Activated effector memory CD4-positive, alpha-beta T cell treated with anti-CD3 and anti-CD28 coated beads, Interleukin-2, amount 50 U/mL, for 16 hours (primary cell): ENCODE results near the gene WDR77.

Experiments
- DNase-seq: peaks from one replicate; pipeline ENCODE4 v3.0.0-alpha.2; 2020

The WDR77 gene

GRCh38 chr1:111448918-111449702 lies at the start of gene WDR77, which contains the start of gene ATP5PB:
WDR77 (minus strand) TSS chr1:111449256; CDS start chr1:111449169, 87 bp downstream.
ATP5PB (plus strand) TSS chr1:111449464; CDS start chr1:111449542, 78 bp downstream.
- peak; percentile 96 for DNase-seq

- no peak for DNase-seq
These were observed 48.5 kb upstream of the WDR77 start for GRCh38 chr1:111497592-111497991.

DNA sequence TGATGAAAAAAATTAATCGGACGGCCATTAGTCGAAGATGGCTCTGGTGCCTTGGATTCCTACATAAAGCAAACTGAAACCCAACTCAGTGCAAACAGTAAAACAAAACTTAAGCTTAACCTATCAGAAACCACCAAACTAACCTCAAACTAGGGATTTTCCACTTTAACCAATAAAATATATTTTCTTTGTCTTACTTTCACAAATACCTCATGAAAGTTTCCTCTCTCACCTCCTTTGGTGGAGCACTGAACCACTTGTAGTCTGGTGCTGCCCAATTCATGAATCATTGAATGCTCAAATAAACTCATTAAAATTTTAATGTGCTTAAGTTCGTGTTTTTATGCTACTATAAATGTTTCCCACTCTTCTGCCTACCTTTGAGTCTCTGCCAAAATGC lies 47.3 kb upstream of the WDR77 start:
- no peak for DNase-seq

DNA sequence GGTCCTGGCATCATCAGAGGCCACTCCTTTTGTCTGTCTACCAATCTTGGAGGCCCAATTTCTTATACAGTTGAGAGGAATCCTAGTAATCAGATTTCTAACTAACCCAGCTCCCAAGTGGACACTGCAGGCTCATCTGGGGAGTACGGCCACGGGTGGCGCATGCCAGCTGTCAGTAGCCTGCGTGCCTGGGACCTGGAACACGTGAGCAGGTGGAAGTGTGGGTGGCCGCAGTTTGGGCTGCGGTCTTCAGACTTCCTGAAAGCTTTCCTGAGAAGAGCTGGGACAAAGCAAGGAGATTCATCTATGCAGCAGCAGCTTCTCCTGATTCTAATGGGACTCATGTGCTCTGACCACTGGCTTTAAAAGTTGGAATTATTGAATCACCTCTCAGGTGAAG lies 42.0 kb upstream of the WDR77 start:
- no peak for DNase-seq

GRCh38 chr1:111490220-111490619 lies 41.2 kb upstream of the WDR77 start:
- DNase-seq = no peak

DNA sequence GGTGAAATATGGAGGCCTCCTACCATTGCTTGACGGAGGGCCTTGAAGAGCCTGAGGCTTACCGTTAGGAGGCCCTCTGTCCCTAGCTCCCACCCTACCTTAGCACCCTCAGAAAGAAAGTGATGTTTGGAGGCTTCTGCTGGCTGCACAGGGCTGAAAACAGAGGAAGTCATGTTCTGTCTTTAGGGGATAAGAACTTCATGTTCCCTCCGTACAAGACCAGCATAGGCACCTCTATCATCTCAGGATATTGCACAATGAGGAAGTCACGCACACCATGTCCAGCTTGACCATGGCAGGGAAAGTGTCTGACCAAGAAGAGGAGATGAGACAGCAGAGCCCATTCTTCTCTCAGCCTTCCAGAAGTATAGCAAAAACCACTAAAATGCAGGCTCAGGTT lies 40.5 kb upstream of the WDR77 start:
- DNase-seq = no peak

DNA sequence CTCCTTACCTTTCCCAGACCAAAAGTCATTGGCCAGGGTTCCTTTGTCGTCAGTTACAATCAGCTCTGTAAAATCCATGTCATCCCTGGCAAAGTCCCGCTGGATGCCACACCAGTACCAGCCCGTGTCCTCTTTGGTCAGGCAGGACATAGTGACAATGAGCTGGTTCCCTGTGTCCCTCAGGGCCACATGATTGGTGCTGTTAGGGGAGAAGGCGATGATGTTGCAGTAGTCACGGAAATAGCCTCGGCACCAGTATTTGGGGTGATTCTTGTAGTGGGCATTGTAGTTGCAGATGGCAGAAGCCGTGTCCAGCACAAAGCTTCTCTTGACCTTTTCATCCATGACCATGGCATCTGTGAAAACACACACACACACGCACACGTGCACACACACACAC lies 39.6 kb upstream of the WDR77 start:
- DNase-seq = no peak

DNA sequence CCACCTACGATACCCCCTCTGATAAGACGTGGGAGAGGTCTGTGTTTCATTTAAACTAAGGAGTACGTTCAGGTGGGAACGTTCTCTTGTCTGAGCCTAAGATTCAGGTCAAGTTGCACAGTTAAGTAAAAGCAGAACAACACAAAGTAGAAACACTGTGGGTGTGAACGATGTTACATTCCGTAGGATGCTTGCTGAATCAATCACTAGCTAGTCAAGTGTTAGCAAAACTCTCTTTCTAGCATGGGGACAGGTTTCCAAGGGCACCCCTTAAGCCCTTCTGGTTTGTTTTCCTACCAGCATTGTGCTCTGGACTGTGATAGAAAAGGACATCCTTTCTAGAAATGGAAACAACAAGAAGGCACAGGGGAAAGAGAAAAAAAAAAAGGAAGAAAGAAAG lies 38.1 kb upstream of the WDR77 start:
- DNase-seq = no peak

- DNase-seq = no peak
These were observed 37.4 kb upstream of the WDR77 start for GRCh38 chr1:111486431-111486830.

GRCh38 chr1:111484391-111485026 lies 35.5 kb upstream of the WDR77 start:
- DNase-seq = no peak

- DNase-seq = no peak
These were observed 34.8 kb upstream of the WDR77 start for GRCh38 chr1:111483876-111484275.

- no peak for DNase-seq
These were observed 34.1 kb upstream of the WDR77 start for GRCh38 chr1:111483166-111483565.

GRCh38 chr1:111481387-111482221 lies 32.5 kb upstream of the WDR77 start:
- peak; percentile 84 for DNase-seq

DNA sequence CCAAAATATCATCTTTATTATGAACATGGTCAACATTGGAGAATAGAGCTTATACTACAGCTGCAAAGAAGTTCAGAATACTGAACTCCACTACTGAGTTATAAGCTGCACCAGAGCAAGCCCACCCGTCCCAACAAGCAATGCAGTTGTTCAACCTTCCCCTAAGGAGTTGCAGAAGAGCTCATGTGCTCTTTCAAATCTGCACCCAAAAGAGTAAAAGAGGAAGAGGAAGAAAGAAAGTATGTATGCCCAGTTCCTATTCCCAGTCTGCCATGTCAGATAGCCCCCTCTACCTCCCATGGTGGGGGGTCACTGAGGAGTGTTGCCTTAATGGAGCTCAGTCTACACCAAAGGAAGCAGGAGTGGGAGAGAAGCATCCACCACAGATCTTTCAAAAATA lies 31.6 kb upstream of the WDR77 start:
- no peak for DNase-seq

- DNase-seq = peak; percentile 72
These were observed 27.8 kb upstream of the WDR77 start for GRCh38 chr1:111476761-111477309.

- DNase-seq = no peak
These were observed 27.2 kb upstream of the WDR77 start for GRCh38 chr1:111476214-111476613.

GRCh38 chr1:111475701-111476100 lies 26.6 kb upstream of the WDR77 start:
- peak; percentile 72 for DNase-seq

- no peak for DNase-seq
These were observed 25.5 kb upstream of the WDR77 start for GRCh38 chr1:111474521-111474920.

GRCh38 chr1:111474106-111474505 lies 25.1 kb upstream of the WDR77 start:
- no peak for DNase-seq

GRCh38 chr1:111471538-111471937 lies 22.5 kb upstream of the WDR77 start:
- DNase-seq = no peak

GRCh38 chr1:111471012-111471411 lies 22.0 kb upstream of the WDR77 start:
- peak; percentile 85 for DNase-seq

DNA sequence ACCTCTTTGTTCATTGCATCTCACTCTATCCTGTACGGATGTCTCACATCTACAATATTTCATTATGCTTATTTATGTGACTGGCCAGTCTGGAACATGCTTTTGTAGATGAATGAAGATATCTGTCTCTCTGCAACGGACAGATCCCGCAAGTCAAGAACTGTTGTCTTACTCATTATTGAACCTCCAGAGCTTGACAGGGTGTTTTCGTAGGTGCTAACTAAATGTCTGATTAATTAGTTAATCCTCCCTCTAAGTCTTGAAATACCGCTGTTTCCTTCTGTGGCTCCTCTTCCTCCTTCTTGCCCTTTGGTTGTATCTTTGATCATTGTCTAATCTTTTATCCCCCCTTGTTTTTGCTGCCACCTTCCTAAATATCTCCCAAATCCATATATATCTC lies 21.5 kb upstream of the WDR77 start:
- no peak for DNase-seq

DNA sequence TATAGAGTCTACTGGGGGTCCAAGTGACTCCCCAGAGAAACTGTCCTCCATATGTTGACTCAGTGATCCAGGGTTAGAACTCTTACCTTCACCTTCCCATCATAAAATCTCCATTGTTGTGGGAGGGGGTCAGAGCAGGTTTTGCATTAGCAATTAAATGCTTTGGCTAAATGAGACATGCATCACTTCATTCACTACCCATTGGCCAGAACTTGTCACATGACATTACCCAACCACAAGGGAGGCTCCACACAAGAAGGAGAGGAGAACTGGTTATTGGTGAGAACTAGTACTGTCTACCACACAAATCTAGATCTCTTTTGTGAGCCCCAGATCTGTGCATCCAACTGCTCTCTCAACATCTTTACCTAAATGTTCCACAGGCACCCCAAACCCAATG lies 20.5 kb upstream of the WDR77 start:
- no peak for DNase-seq
